GM18517 (cell line): ENCODE data around the gene PEAK1.
"Not testable (repeated sequence)": the region's sequence is repeated elsewhere in the genome, so short reads cannot be mapped to it uniquely, and the experiment has no call there.

ENCODE experiments used
- ATAC-seq: cut with Tn5 transposase; IDR thresholded peaks from one replicate; pipeline ENCODE4 v1.9.1; 2021; ENCODE audit warnings: mild to moderate bottlenecking, moderate library complexity; ENCODE audit not compliant: unreplicated experiment

The PEAK1 gene

DNA sequence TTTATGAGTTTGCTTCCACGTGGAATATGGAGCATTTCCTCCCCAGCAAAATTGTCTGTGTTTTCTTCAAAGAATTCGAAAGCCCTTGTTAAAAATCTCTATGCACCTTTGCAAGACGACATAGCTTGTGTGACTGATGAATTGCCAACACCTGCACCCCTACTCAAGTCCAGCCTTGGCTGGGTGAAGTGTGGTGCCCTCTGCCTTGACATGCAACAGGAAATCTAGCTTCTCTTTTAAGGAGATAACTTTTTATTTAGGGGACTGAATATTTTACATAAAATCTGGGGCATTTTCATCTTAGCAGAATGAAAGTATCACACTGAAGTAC, 1.4 kb upstream of the PEAK1 start:
- ATAC-seq = no peak

- peak; percentile 58 for ATAC-seq
Measured at GRCh38 chr15:77420610-77421369, 886 bp upstream of the PEAK1 start, which contains the start of gene HMG20A. TSS of gene HMG20A (plus strand) at chr15:77420888. CDS start at chr15:77458408, 37,520 bp downstream.

- no peak for ATAC-seq
Measured at GRCh38 chr15:77418966-77419835, 703 bp downstream of the PEAK1 start.

GRCh38 chr15:77418391-77418965, 1.4 kb downstream of the PEAK1 start:
- no peak for ATAC-seq

DNA sequence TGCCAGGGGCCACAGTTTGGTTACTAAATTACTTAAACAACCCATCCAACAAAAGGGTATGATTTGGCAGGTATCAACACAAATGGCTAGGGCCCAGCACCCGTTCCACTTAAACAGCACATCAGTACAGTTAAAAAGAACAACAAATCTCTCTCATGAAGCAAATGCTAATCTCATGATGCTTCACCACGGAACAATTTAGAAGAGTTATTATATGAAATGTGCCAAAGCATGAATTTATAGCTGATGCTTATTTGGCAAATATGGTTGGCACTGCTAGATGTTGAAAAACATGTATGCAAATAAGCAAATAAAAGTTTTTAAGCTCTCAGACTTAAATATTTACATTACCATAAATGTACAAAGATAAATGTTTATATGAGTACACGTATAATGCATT, 2.3 kb downstream of the PEAK1 start:
- ATAC-seq = no peak

DNA sequence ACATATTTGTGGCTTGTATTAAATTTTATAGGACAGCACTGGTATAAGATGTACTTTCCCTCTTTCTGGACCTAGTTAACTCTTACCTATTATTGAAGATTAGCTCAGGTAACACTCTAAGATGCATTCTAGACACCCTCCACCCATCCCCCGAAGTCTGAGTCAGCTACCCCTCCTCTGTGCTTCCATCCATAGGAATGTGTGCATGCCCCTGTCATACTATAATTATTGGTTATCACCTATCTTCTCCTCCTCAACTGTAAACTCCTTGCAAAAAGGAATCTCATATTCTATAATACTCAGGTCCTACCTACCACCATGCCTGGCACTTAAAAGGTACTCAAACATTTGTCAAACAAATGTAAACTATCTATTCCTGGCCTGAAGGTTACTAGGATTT, 3.0 kb downstream of the PEAK1 start:
- ATAC-seq = no peak

DNA sequence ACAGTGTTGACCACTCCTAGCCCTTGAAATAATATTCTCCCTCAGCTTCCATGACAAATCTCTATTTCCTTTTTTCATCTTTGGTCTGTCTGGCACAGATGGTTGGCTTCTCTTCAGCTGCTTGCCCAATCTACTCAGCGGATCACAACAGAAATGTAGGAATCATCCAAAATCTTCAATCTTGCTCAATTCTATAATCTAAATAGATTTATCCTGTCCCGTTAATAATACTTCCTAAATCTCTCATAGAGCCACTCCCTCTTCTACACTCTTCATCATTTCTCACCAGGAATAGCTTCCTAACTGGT, 3.8 kb downstream of the PEAK1 start:
- no peak for ATAC-seq

- no peak for ATAC-seq
Measured at GRCh38 chr15:77415450-77416147, 4.3 kb downstream of the PEAK1 start.

- no peak for ATAC-seq
Measured at GRCh38 chr15:77414789-77415442, 5.0 kb downstream of the PEAK1 start.

GRCh38 chr15:77413699-77414349, 6.1 kb downstream of the PEAK1 start:
- no peak for ATAC-seq

- ATAC-seq = no peak
Measured at GRCh38 chr15:77412972-77413698, 6.8 kb downstream of the PEAK1 start.

DNA sequence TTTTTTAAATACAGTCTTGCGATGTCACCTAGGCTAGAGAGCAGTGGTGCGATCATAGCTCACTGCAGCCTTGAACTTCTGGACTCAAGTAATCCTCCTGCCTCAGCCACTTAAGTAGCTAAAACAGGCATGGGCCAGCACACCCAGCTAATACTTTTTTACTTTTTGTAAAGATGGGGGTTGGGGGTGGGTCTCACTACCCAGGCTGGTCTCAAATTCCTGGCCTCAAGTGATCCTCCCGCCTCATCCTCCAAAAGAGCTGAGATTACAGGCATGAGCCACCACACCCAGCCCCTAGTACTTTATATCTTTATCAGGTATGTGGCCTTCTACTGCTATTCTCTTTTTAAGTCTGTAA, 8.3 kb downstream of the PEAK1 start:
- no peak for ATAC-seq

GRCh38 chr15:77410701-77411618, 8.9 kb downstream of the PEAK1 start:
- no peak for ATAC-seq

- not testable (repeated sequence) for ATAC-seq
Measured at GRCh38 chr15:77410157-77410500, 9.8 kb downstream of the PEAK1 start.

- ATAC-seq = peak; percentile 62
Measured at GRCh38 chr15:77409259-77410156, 10.4 kb downstream of the PEAK1 start.

GRCh38 chr15:77406846-77407245, 13.1 kb downstream of the PEAK1 start:
- no peak for ATAC-seq

- not testable (repeated sequence) for ATAC-seq
Measured at GRCh38 chr15:77406173-77406759, 13.6 kb downstream of the PEAK1 start.
